Liver (tissue), 9 donors: ENCODE results near the gene CAPRIN1. TPM values are rescaled to one million over a fixed set of nuclear protein-coding genes. Genes with fewer than 3 reads are reported as not detected.

ENCODE experiments used
- DNase-seq: peaks from one replicate; pipeline ENCODE4 v3.0.0-alpha.2; 2017; ENCODE audit warnings: low spot score
- H3K27ac ChIP-seq, 2 donors: one replicate each; pipeline ENCODE4 v1.7.0; 2013; ENCODE audit warnings: inconsistent platforms in 2 of 2, low read length in 2 of 2, control low read depth in 1 of 2, low read depth in 1 of 2, mild to moderate bottlenecking in 1 of 2
- H3K27me3 ChIP-seq, 4 donors: one replicate each; pipeline versions ENCODE4 v1.6.1 to v1.7.0; 2013; ENCODE audit warnings: low read length in 3 of 4, inconsistent platforms in 1 of 4, mild to moderate bottlenecking in 1 of 4, moderate library complexity in 1 of 4; ENCODE audit not compliant: control insufficient read depth in 4 of 4, insufficient read depth in 4 of 4
- H3K36me3 ChIP-seq, 4 donors: one replicate each; pipeline versions ENCODE4 v1.6.1 to v1.7.0; 2013; ENCODE audit warnings: low read length in 3 of 4, mild to moderate bottlenecking in 3 of 4, low read depth in 1 of 4, moderate library complexity in 1 of 4; ENCODE audit not compliant: control insufficient read depth in 4 of 4, insufficient read depth in 3 of 4
- H3K4me1 ChIP-seq, 4 donors: one replicate each; pipeline versions ENCODE4 v1.6.1 to v1.7.0; 2013; ENCODE audit warnings: low read length in 3 of 4, mild to moderate bottlenecking in 3 of 4, moderate library complexity in 1 of 4; ENCODE audit not compliant: control insufficient read depth in 4 of 4, insufficient read depth in 4 of 4
- H3K4me3 ChIP-seq, 3 donors: one replicate each; pipeline versions ENCODE4 v1.6.1 to v1.7.0; 2013; ENCODE audit warnings: low read length in 3 of 3, control low read depth in 1 of 3, low read depth in 1 of 3, mild to moderate bottlenecking in 1 of 3
- H3K9ac ChIP-seq, 2 donors: one replicate each; pipeline ENCODE4 v1.7.0; 2013; ENCODE audit warnings: low read length in 2 of 2, mild to moderate bottlenecking in 2 of 2, moderate library complexity in 2 of 2, control low read depth in 1 of 2, low read depth in 1 of 2
- H3K9me3 ChIP-seq, 4 donors: one replicate each; pipeline versions ENCODE4 v1.6.1 to v1.7.0; 2013; ENCODE audit warnings: low read length in 3 of 4; ENCODE audit not compliant: control insufficient read depth in 4 of 4
- EGR1 ChIP-seq, 2 donors: IDR thresholded peaks; 2 replicates each; pipeline ENCODE4 v1.6.1; 2016 to 2018; ENCODE audit warnings: antibody characterized with exemption in 2 of 2, low read depth in 2 of 2
- FOXA1 ChIP-seq: IDR thresholded peaks from 2 replicates; pipeline ENCODE4 v1.6.1; 2016; ENCODE audit warnings: antibody characterized with exemption
- FOXA2 ChIP-seq: IDR thresholded peaks from 2 replicates; pipeline ENCODE4 v1.6.1; 2016; ENCODE audit warnings: antibody characterized with exemption
- GABPA ChIP-seq, 2 donors: IDR thresholded peaks in 1 of 2; conservative IDR thresholded peaks in 1 of 2; 2 replicates each; pipeline ENCODE4 v1.6.1; 2016; ENCODE audit warnings: antibody characterized with exemption in 2 of 2, mild to moderate bottlenecking in 1 of 2, moderate library complexity in 1 of 2
- HNF4A ChIP-seq, 2 donors: conservative IDR thresholded peaks; 2 replicates each; pipeline ENCODE4 v1.6.1; 2016; ENCODE audit warnings: antibody characterized with exemption in 2 of 2, mild to moderate bottlenecking in 2 of 2
- HNF4G ChIP-seq: IDR thresholded peaks from 2 replicates; pipeline ENCODE4 v1.6.1; 2016; ENCODE audit warnings: antibody characterized with exemption
- JUND ChIP-seq, 2 donors: IDR thresholded peaks; 2 replicates each; pipeline ENCODE4 v1.6.1; 2016; ENCODE audit warnings: antibody characterized with exemption in 2 of 2
- NR2F2 ChIP-seq: IDR thresholded peaks from 2 replicates; pipeline ENCODE4 v1.6.1; 2016; ENCODE audit warnings: antibody characterized with exemption
- RAD21 ChIP-seq, 2 donors: IDR thresholded peaks; 2 replicates each; pipeline ENCODE4 v1.6.1; 2016; ENCODE audit warnings: antibody characterized with exemption in 2 of 2, mild to moderate bottlenecking in 2 of 2
- RXRA ChIP-seq, 2 donors: IDR thresholded peaks; 2 replicates each; pipeline ENCODE4 v1.6.1; 2017 to 2018; ENCODE audit warnings: antibody characterized with exemption in 2 of 2, mild to moderate bottlenecking in 1 of 2
- SP1 ChIP-seq: IDR thresholded peaks from 2 replicates; pipeline ENCODE4 v1.6.1; 2018; ENCODE audit warnings: antibody characterized with exemption, mild to moderate bottlenecking
- TAF1 ChIP-seq: conservative IDR thresholded peaks from 2 replicates; pipeline ENCODE4 v1.6.1; 2016; ENCODE audit warnings: antibody characterized with exemption, mild to moderate bottlenecking
- YY1 ChIP-seq: IDR thresholded peaks from 2 replicates; pipeline ENCODE4 v1.6.1; 2016; ENCODE audit warnings: antibody characterized with exemption, mild to moderate bottlenecking
- WGBS: extraction: QIAGEN DNeasy Blood & Tissue Kit; methylation state at CpG from one replicate; pipeline ENCODE4 v1.1.7; 2013; 5-methylcytosine and 5-hydroxymethylcytosine counted together
- polyA plus RNA-seq, 2 donors: library from polyadenylated mRNA; stranded (reverse) in 1 of 2; unstranded in 1 of 2; fragments of 200-250 nt in 1 of 2; fragments of >200 nt in 1 of 2; fragmentation: Nextera tagmentation in 1 of 2; extraction: Ambion mirVana in 1 of 2; gene quantifications; one replicate each; pipeline versions ENCODE4 v1.2.1 to v1.2.3, GENCODE V29; 2013 to 2015
- total RNA-seq, 2 donors: library from RNA; depleted of rRNA; stranded (reverse); fragments of >200 nt; gene quantifications; one replicate each; pipeline ENCODE4 v1.2.3, GENCODE V29; 2014
- TF ChIP-seq, protein P1 (sequence below): IDR thresholded peaks from 2 replicates; pipeline ENCODE4 v1.6.1; 2016; ENCODE audit warnings: antibody characterized with exemption
- TF ChIP-seq, protein P2 (sequence below): IDR thresholded peaks from 2 replicates; pipeline ENCODE4 v1.6.1; 2016; ENCODE audit warnings: antibody characterized with exemption
- TF ChIP-seq, protein P3 (sequence below): fragments of 150-350 bp; IDR thresholded peaks from 2 replicates; pipeline ENCODE4 v1.5.1; 2017; ENCODE audit warnings: improper control_type of control experiment, low read depth, low read length; ENCODE audit not compliant: missing input control
- TF ChIP-seq, protein P4 (sequence below): IDR thresholded peaks from 2 replicates; pipeline ENCODE4 v1.6.1; 2016; ENCODE audit warnings: antibody characterized with exemption
- TF ChIP-seq, protein P5 (sequence below): IDR thresholded peaks from 2 replicates; pipeline ENCODE4 v1.6.1; 2016; ENCODE audit warnings: antibody characterized with exemption, mild to moderate bottlenecking
- donor health status: healthy.
- donor health status: healthy.
- donor health status: healthy.
- donor health status: healthy.
- donor health status: healthy.

The CAPRIN1 gene
- total and polyA plus RNA-seq, 4 donors: 19.5 to 112 (median 56.5) TPM

DNA sequence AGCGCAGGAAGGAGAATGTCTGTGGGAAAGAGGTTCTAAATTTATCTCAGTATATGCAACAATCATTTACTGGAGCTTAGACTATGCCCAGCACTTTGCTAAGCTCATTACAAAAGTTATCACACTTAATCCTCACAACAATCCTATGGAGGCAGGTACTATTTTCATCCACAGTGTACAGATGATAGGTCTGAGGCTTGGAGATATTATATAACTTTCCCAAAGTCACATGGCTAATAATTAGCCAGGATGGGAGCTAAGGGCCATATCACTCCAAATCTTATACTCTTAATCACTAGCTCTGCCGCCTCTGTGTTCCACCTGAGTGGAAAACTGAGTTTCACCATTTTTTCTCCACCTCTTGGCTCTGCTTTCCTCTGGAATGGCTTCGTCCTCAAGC is 47.3 kb upstream of the CAPRIN1 start:
- no peak overlapping the region for H3K4me3 ChIP-seq
- no peak for DNase-seq
- no peaks in the 10 kb centered on the region for H3K27me3 ChIP-seq
- 83% methylated on average over 3 of the region's 3 CpGs for WGBS
- TF ChIP-seq SP1: no peak
- no peak for TF ChIP-seq RAD21 (IDR thresholded peaks at IDR 0.05)
- no peak for TF ChIP-seq FOXA1
- TF ChIP-seq YY1: no peak
- TF ChIP-seq HNF4G: no peak
- TF ChIP-seq, protein P1, sequence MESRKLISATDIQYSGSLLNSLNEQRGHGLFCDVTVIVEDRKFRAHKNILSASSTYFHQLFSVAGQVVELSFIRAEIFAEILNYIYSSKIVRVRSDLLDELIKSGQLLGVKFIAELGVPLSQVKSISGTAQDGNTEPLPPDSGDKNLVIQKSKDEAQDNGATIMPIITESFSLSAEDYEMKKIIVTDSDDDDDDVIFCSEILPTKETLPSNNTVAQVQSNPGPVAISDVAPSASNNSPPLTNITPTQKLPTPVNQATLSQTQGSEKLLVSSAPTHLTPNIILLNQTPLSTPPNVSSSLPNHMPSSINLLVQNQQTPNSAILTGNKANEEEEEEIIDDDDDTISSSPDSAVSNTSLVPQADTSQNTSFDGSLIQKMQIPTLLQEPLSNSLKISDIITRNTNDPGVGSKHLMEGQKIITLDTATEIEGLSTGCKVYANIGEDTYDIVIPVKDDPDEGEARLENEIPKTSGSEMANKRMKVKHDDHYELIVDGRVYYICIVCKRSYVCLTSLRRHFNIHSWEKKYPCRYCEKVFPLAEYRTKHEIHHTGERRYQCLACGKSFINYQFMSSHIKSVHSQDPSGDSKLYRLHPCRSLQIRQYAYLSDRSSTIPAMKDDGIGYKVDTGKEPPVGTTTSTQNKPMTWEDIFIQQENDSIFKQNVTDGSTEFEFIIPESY: no peak
- TF ChIP-seq TAF1: no peak
- TF ChIP-seq EGR1 (IDR thresholded peaks at IDR 0.05; ENCODE audit: low read depth in 2 of 2): no peak
- no peak for TF ChIP-seq NR2F2
- TF ChIP-seq, protein P2, sequence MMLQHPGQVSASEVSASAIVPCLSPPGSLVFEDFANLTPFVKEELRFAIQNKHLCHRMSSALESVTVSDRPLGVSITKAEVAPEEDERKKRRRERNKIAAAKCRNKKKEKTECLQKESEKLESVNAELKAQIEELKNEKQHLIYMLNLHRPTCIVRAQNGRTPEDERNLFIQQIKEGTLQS: no peak
- no peak for TF ChIP-seq RXRA (IDR thresholded peaks at IDR 0.05)
- TF ChIP-seq, protein P3, sequence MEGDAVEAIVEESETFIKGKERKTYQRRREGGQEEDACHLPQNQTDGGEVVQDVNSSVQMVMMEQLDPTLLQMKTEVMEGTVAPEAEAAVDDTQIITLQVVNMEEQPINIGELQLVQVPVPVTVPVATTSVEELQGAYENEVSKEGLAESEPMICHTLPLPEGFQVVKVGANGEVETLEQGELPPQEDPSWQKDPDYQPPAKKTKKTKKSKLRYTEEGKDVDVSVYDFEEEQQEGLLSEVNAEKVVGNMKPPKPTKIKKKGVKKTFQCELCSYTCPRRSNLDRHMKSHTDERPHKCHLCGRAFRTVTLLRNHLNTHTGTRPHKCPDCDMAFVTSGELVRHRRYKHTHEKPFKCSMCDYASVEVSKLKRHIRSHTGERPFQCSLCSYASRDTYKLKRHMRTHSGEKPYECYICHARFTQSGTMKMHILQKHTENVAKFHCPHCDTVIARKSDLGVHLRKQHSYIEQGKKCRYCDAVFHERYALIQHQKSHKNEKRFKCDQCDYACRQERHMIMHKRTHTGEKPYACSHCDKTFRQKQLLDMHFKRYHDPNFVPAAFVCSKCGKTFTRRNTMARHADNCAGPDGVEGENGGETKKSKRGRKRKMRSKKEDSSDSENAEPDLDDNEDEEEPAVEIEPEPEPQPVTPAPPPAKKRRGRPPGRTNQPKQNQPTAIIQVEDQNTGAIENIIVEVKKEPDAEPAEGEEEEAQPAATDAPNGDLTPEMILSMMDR: no peak
- TF ChIP-seq JUND (IDR thresholded peaks at IDR 0.05): no peak
- no peak for TF ChIP-seq GABPA (IDR thresholded peaks at IDR 0.05 in 1 of 2, conservative IDR thresholded peaks at IDR 0.05 in 1 of 2)
- TF ChIP-seq, protein P4, sequence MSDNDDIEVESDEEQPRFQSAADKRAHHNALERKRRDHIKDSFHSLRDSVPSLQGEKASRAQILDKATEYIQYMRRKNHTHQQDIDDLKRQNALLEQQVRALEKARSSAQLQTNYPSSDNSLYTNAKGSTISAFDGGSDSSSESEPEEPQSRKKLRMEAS: no peak
- TF ChIP-seq, protein P5, sequence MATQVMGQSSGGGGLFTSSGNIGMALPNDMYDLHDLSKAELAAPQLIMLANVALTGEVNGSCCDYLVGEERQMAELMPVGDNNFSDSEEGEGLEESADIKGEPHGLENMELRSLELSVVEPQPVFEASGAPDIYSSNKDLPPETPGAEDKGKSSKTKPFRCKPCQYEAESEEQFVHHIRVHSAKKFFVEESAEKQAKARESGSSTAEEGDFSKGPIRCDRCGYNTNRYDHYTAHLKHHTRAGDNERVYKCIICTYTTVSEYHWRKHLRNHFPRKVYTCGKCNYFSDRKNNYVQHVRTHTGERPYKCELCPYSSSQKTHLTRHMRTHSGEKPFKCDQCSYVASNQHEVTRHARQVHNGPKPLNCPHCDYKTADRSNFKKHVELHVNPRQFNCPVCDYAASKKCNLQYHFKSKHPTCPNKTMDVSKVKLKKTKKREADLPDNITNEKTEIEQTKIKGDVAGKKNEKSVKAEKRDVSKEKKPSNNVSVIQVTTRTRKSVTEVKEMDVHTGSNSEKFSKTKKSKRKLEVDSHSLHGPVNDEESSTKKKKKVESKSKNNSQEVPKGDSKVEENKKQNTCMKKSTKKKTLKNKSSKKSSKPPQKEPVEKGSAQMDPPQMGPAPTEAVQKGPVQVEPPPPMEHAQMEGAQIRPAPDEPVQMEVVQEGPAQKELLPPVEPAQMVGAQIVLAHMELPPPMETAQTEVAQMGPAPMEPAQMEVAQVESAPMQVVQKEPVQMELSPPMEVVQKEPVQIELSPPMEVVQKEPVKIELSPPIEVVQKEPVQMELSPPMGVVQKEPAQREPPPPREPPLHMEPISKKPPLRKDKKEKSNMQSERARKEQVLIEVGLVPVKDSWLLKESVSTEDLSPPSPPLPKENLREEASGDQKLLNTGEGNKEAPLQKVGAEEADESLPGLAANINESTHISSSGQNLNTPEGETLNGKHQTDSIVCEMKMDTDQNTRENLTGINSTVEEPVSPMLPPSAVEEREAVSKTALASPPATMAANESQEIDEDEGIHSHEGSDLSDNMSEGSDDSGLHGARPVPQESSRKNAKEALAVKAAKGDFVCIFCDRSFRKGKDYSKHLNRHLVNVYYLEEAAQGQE: no peak
- TF ChIP-seq FOXA2: no peak
- no peaks in the 10 kb centered on the region for H3K36me3 ChIP-seq
- no peaks in the 10 kb centered on the region for H3K9me3 ChIP-seq
- H3K27ac ChIP-seq: no peak overlapping the region
- H3K4me1 ChIP-seq: peaks cover 0 to 6% (median 4%) of the 10 kb centered on the region in 4 donors
- H3K9ac ChIP-seq: no peak overlapping the region

DNA sequence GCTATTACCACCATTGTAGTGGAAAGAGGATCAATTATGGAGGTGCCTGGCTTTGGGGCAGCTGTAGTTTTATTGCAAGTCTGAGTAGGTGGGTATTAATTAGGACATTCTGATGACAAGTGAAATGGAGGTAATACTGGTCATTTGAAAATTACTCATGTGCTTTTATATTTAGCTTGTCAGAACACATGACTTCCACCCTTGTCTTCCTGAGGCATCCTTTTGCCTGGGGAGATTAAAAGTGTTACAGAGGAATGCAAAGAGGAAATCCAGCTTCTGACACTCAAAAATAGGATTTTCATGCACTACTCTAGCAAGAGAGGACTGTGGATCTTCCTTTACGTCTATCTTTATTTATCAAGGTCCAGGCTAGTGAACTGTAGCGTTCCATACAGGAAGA is 44.7 kb upstream of the CAPRIN1 start:
- 38% methylated on average over 2 of the region's 2 CpGs for WGBS
- Histone ChIP-seq H3K27me3 (no peaks in the 10 kb centered on the region), H3K4me3 (no peak overlapping the region), H3K9me3 (no peaks in the 10 kb centered on the region), H3K9ac (no peak overlapping the region), H3K4me1 (peaks cover 0 to 6% (median 0%) of the 10 kb centered on the region in 4 donors), H3K36me3 (no peaks in the 10 kb centered on the region), H3K27ac (no peak overlapping the region)
- DNase-seq: no peak
- TF ChIP-seq FOXA2: no peak
- no peak for TF ChIP-seq RAD21 (IDR thresholded peaks at IDR 0.05)
- TF ChIP-seq HNF4A (conservative IDR thresholded peaks at IDR 0.05): no peak
- TF ChIP-seq JUND (IDR thresholded peaks at IDR 0.05): no peak
- TF ChIP-seq EGR1 (IDR thresholded peaks at IDR 0.05; ENCODE audit: low read depth in 2 of 2): no peak
- TF ChIP-seq, protein P2: no peak
- TF ChIP-seq, protein P3: no peak
- TF ChIP-seq TAF1: no peak
- TF ChIP-seq NR2F2: no peak
- TF ChIP-seq HNF4G: no peak
- TF ChIP-seq GABPA (IDR thresholded peaks at IDR 0.05 in 1 of 2, conservative IDR thresholded peaks at IDR 0.05 in 1 of 2): no peak
- TF ChIP-seq, protein P1: no peak
